IPS DF 6.9 (cell line): ENCODE measurements around the gene ZNF385D.

Experiments used
- DNase-seq: peaks from one replicate; pipeline ENCODE4 v3.0.0-alpha.2; 2013; ENCODE audit warnings: low read depth, low spot score
- H3K27ac ChIP-seq: one replicate; pipeline ENCODE4 v1.5.1; 2013; ENCODE audit warnings: low read length, control low read depth
- H3K27me3 ChIP-seq: 2 replicates; pipeline ENCODE4 v1.6.1; 2013; ENCODE audit warnings: mild to moderate bottlenecking, low read length; ENCODE audit not compliant: control insufficient read depth, insufficient read depth
- H3K36me3 ChIP-seq: 2 replicates; pipeline ENCODE4 v1.6.1; 2013; ENCODE audit warnings: low read length; ENCODE audit not compliant: control insufficient read depth, insufficient read depth
- H3K4me1 ChIP-seq: 2 replicates; pipeline ENCODE4 v1.6.1; 2013; ENCODE audit warnings: low read length; ENCODE audit not compliant: control insufficient read depth, insufficient read depth
- H3K4me3 ChIP-seq: 2 replicates; pipeline ENCODE4 v1.5.1; 2013; ENCODE audit warnings: mild to moderate bottlenecking, low read length
- H3K9me3 ChIP-seq: 2 replicates; pipeline ENCODE4 v1.6.1; 2013; ENCODE audit warnings: low read length, inconsistent platforms; ENCODE audit not compliant: control insufficient read depth, insufficient read depth
- whole genome bisulfite sequencing: extraction: QIAGEN DNeasy Blood & Tissue Kit; methylation state at CpG from one replicate; pipeline ENCODE4 v1.1.7; 2013; ENCODE audit warnings: mixed read lengths, missing lambda C conversion rate; ENCODE audit not compliant: insufficient read length, insufficient coverage; 5-methylcytosine and 5-hydroxymethylcytosine counted together

ZNF385D gene

DNA sequence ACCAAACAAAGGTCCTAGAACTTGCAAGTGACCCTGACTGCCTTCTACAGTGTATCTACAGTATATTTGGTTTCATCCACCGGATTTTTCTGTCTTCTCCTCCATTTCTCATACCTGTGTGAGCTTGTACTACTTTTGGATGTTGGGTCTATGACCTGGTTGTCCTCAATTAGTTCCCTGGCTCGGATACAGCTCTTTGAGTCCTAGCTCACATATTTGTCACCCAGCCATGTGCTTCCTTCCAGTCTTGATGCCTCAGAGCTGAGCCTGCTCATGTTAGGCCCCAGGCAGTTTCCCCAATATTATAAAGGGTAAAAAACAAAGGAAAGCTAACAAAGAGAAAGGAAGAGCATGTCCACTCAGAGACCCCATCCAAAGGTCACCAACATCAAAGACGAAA is 28.2 kb downstream of the ZNF385D start:
- no peak for DNase-seq

DNA sequence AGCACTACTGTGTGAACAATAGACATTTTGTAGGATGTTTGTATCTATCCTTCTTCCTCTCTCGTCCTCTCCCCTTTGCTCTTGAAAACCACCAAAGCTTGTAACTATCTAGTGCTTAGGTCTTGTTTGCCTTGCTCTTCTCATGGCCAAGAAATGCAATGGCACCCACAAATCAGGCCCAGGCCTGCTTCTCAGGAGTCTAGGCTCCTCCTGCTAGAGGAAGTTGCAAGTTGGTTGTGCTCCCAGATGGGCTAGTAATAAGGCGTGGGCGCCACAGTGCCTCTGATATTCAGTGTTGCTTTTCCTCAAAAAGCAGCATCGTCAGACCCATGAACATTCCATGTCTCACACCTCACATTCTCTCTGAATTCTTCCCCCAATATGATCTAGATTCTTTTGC is 28.7 kb downstream of the ZNF385D start:
- H3K4me1 ChIP-seq: no peaks in the 10 kb centered on the region; the same call in 1 of the 2 replicates
- H3K9me3 ChIP-seq: no peaks in the 10 kb centered on the region
- H3K27me3 ChIP-seq: no peaks in the 10 kb centered on the region
- no peak for DNase-seq
- H3K36me3 ChIP-seq: no peaks in the 10 kb centered on the region
- no peak overlapping the region for H3K4me3 ChIP-seq
- no peak overlapping the region for H3K27ac ChIP-seq
- no CpG with 5 or more reads among the region's 4 CpGs for WGBS

More for the DNA sequence above, 28.2 kb downstream of the ZNF385D start:
- WGBS: no CpG with 5 or more reads among the region's 3 CpGs
- no peak overlapping the region for H3K27ac ChIP-seq
- no peaks in the 10 kb centered on the region for H3K9me3 ChIP-seq
- H3K36me3 ChIP-seq: no peaks in the 10 kb centered on the region
- no peaks in the 10 kb centered on the region for H3K27me3 ChIP-seq
- no peak overlapping the region for H3K4me3 ChIP-seq
- H3K4me1 ChIP-seq: no peaks in the 10 kb centered on the region; the same call in 1 of the 2 replicates

DNA sequence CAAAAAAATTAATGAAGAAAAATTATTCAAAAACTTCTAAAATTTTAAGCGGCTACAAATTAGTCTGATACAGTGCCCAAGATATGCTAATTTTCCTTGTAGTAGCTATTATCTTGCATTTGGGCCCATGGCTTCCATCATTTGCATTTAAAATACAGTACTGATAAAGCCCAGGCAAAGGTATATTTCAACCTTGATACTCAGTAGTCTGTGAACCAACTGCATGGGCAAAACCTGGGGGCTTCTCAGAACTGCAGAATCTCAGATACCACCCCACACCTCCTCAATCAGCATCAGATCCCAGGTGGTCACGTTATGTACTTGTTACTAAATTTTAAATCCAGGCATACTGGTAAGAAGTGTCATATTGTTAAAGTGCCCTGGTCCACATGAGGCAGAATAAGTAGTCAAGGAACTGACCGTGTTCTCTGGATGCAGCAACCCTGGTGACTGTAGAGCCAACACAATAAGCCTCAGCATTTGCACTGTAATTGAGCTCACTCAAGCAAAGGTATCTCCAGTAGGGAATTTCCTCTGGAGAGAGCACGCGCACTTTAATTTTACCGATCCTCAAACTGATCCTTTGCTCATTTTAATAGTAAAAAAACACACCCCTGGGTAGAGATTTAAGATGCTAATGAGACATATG is 31.9 kb downstream of the ZNF385D start:
- Histone ChIP-seq H3K9me3 (no peaks in the 10 kb centered on the region), H3K4me1 (no peaks in the 10 kb centered on the region; the same call in 1 of the 2 replicates), H3K36me3 (no peaks in the 10 kb centered on the region), H3K27me3 (no peaks in the 10 kb centered on the region), H3K4me3 (no peak overlapping the region), H3K27ac (no peak overlapping the region)
- DNase-seq: no peak
- no CpG with 5 or more reads among the region's 6 CpGs for WGBS

DNA sequence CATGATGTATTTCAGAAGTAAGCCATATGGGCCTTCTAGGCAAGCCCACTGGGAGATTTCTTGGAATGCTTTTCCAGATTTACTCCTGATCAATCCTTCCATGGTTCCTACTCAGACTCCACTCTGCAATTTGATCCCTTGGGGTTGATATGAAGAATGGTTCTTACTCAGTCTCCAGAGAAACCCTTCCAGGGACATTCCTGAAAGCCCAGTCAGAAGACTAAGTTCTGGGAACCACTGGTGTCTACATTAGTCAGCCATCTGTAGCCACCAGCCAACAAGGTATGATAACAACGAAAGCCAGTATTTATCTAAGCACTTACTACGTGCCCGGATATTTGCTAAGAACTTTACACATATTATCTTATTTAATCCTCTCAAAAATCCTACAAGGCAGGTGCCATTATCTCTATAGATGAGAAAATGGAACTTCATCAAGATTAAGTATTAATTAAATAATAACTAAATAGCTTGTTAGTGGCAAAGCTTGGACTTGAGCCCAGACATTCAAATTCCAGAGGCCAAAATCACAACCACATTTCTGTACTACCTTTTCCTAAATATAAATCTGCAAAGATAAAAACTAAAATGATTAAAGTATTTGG is 32.7 kb downstream of the ZNF385D start:
- Histone ChIP-seq H3K4me1 (no peaks in the 10 kb centered on the region; the same call in 1 of the 2 replicates), H3K27me3 (no peaks in the 10 kb centered on the region), H3K4me3 (no peak overlapping the region), H3K27ac (no peak overlapping the region), H3K36me3 (no peaks in the 10 kb centered on the region), H3K9me3 (no peaks in the 10 kb centered on the region)
- DNase-seq: no peak
- 100% methylated on average over 2 of the region's 3 CpGs for WGBS

DNA sequence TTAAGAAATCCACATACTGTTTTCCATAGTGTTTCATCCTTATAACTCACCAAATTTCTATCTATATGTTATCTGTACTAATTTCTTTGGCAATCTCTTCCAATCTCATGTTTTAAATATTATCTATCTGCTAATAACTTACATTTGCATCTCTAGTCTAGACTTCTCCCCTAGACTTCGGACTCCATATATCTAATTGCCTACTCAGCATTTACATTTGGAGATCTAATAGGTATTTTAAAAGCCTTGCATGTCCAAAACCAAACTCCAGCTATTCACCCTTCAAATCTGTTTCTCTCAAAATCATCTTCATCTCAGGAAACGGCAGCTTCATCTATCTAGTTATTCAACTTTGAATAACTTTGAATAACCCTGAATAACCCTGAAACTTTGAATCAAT is 35.3 kb downstream of the ZNF385D start:
- no peak overlapping the region for H3K27ac ChIP-seq
- no CpG with 5 or more reads among the region's 2 CpGs for WGBS
- H3K4me1 ChIP-seq: no peaks in the 10 kb centered on the region; the same call in 1 of the 2 replicates
- no peaks in the 10 kb centered on the region for H3K27me3 ChIP-seq
- no peak for DNase-seq
- H3K9me3 ChIP-seq: no peaks in the 10 kb centered on the region
- H3K4me3 ChIP-seq: no peak overlapping the region
- no peaks in the 10 kb centered on the region for H3K36me3 ChIP-seq

DNA sequence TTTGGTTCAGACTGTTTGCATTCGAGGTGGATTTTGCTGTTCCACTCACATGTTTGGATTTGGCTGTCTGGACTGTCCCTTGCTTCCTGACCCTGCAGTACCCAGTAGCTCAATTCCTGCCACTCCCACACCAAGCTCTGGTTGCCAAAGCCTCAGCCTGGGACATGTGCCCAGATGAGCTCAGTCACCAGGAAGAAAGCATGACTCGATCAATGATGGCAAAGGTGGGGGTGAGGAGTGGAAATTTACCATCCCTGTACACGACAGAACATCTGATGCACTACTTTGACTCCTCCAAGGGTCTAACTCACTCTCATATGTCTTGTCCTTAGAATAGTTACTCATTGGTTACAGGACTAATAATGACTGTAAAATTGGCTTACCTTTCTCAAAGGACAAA is 45.2 kb downstream of the ZNF385D start:
- Histone ChIP-seq H3K27ac (no peak overlapping the region), H3K4me3 (no peak overlapping the region), H3K9me3 (no peaks in the 10 kb centered on the region), H3K4me1 (no peaks in the 10 kb centered on the region), H3K36me3 (no peaks in the 10 kb centered on the region), H3K27me3 (no peaks in the 10 kb centered on the region)
- DNase-seq: no peak
- whole genome bisulfite sequencing: no CpG with 5 or more reads among the region's 3 CpGs

DNA sequence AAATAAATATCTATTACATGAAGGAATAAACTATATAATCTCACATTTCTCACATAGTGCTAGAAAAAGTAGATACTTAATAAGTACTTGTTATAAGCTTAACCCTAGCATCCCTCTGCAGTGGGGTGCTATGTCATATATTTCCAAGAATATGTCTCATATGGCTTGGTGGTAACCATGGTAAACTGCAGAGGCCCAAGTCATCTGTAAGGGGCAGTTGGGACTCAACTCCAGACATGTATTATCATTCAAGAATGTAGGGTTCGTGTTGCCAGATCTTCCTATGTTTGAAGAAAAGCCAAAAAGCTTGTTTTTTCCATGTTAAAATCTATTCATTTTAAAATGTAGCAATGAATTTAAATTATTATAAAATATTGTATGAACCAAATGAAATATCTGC is 46.2 kb downstream of the ZNF385D start:
- no peak for DNase-seq
- Histone ChIP-seq H3K27ac (no peak overlapping the region), H3K4me1 (no peaks in the 10 kb centered on the region), H3K36me3 (no peaks in the 10 kb centered on the region), H3K4me3 (no peak overlapping the region), H3K27me3 (no peaks in the 10 kb centered on the region), H3K9me3 (no peaks in the 10 kb centered on the region)
- WGBS: no CpG with 5 or more reads among the region's 1 CpG

DNA sequence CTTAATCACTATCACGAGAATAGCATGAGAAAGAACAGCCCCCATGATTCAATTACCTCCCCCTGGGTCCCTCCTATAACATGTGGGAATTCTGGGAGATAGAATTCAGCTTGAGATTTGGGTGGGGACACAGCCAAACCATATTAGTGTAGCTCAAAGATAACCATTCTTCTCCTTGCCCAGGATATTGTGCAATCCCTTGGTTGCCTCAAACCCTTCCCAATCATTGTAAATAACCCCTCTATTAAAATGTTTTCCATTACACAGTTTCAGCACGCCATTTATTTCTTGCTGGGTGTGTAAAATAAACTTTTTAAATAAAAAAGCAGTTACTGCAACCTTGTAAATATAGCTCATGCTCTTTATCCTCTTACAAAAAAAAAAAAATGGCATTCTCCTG is 47.7 kb downstream of the ZNF385D start:
- H3K27me3 ChIP-seq: no peaks in the 10 kb centered on the region
- no peak for DNase-seq
- no CpG with 5 or more reads among the region's 2 CpGs for WGBS
- no peaks in the 10 kb centered on the region for H3K9me3 ChIP-seq
- no peaks in the 10 kb centered on the region for H3K4me1 ChIP-seq
- no peak overlapping the region for H3K4me3 ChIP-seq
- H3K27ac ChIP-seq: no peak overlapping the region
- H3K36me3 ChIP-seq: no peaks in the 10 kb centered on the region

DNA sequence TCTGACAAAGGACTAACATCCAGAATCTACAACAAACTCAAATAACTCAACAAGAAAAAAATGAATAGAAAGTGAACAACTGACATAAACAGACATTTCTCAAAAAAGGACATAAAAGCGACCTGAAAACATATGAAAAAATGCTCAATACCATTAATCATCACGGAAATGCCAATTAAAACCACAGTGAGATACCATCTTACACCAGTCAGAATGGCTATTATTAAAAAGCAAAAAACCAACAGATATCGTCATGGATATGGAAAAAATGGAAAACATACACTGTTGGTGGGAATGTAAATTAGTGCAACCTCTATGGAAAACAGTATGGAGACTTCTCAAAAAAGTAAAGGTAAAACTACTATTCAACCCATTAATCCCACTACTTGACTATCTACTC is 53.3 kb downstream of the ZNF385D start:
- WGBS: no CpG with 5 or more reads among the region's 3 CpGs
- no peaks in the 10 kb centered on the region for H3K4me1 ChIP-seq
- DNase-seq: no peak
- no peaks in the 10 kb centered on the region for H3K36me3 ChIP-seq
- no peaks in the 10 kb centered on the region for H3K27me3 ChIP-seq
- no peak overlapping the region for H3K4me3 ChIP-seq
- H3K27ac ChIP-seq: no peak overlapping the region
- H3K9me3 ChIP-seq: no peaks in the 10 kb centered on the region

DNA sequence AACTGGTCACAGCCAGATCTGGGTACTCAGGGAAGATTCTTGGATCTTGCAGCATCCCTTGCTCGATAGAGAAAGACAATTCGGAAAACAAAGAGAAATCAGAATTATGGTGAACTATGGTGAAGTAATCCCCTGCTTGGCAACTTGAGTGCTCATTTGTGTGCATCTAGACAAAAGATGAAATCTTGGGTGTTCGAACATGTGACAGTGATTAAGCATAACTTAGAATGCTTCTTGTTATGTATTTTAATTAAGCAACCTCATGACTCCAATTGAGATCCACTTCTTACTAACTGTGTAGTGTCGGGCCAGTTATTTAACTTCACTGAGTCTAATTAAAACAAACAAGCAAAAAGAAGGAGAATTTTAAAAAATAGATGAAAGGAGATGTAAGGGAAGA is 56.5 kb downstream of the ZNF385D start:
- WGBS: no CpG with 5 or more reads among the region's 4 CpGs
- H3K27ac ChIP-seq: no peak overlapping the region
- no peak overlapping the region for H3K4me3 ChIP-seq
- no peak for DNase-seq
- H3K27me3 ChIP-seq: no peaks in the 10 kb centered on the region
- H3K4me1 ChIP-seq: no peaks in the 10 kb centered on the region
- H3K9me3 ChIP-seq: no peaks in the 10 kb centered on the region
- H3K36me3 ChIP-seq: no peaks in the 10 kb centered on the region

DNA sequence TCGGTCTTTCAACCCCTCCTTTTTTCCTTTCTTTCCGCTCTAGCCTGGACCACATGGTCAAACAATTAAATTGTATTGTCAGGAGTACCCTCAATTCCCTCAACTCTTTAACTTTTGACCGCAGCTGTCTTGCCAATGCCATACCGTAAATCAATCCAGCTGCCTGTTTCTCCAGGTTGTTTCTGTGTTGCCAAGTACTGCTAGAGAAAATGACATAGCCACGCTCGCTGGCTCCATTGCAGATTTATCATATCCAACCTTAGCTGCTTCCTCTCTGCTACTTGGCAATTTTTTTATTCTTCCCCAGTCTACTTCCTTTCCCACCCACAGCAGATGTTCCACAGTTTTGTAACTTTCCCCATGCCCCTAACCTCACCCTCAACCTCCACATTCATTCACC is 60.0 kb downstream of the ZNF385D start:
- Histone ChIP-seq H3K4me1 (no peaks in the 10 kb centered on the region), H3K36me3 (no peaks in the 10 kb centered on the region), H3K9me3 (no peaks in the 10 kb centered on the region), H3K4me3 (no peak overlapping the region), H3K27ac (no peak overlapping the region), H3K27me3 (no peaks in the 10 kb centered on the region)
- DNase-seq: no peak
- no CpG with 5 or more reads among the region's 6 CpGs for WGBS
